ENCODE results near the gene EHF. TPM values are rescaled to one million over a fixed set of nuclear protein-coding genes. Genes with fewer than 3 reads are reported as not detected.

EHF gene
- total and polyA plus RNA-seq, 12 donors: 0.11 to 6.8 (median 0.76) TPM

DNA sequence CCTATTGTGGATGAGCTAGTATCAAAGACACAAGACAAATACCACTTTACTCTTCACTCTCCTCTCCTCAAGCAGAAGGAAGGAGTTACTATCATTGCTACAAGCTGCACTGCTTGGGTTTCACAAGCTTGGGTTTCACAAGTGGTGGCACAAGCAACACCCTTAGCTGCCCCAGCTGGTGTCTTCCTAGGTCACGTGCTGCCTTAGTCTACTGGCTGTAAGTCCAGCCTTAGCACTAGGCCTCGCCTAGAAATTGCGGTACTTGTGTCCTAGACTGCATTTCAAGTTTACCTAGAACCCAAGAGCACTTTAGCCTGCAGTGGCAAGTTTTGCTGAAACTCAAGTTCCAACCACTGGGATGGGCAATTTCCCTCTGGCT lies 86.6 kb downstream of the EHF start:
- DNase-seq: no peak
- no peak for TF ChIP-seq POLR2A (IDR thresholded peaks at IDR 0.05)
- TF ChIP-seq, protein P1, sequence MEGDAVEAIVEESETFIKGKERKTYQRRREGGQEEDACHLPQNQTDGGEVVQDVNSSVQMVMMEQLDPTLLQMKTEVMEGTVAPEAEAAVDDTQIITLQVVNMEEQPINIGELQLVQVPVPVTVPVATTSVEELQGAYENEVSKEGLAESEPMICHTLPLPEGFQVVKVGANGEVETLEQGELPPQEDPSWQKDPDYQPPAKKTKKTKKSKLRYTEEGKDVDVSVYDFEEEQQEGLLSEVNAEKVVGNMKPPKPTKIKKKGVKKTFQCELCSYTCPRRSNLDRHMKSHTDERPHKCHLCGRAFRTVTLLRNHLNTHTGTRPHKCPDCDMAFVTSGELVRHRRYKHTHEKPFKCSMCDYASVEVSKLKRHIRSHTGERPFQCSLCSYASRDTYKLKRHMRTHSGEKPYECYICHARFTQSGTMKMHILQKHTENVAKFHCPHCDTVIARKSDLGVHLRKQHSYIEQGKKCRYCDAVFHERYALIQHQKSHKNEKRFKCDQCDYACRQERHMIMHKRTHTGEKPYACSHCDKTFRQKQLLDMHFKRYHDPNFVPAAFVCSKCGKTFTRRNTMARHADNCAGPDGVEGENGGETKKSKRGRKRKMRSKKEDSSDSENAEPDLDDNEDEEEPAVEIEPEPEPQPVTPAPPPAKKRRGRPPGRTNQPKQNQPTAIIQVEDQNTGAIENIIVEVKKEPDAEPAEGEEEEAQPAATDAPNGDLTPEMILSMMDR (IDR thresholded peaks at IDR 0.05): no peak
- WGBS, 4 donors: 42 to 92% (median 66%) methylated on average over 3 of the region's 3 CpGs
- no peaks in the 10 kb centered on the region for H3K36me3 ChIP-seq (replicated peaks in 1 of 2)
- intact Hi-C loops (cut with DNase I): no loop called here
- H3K9me3 ChIP-seq (replicated peaks in 1 of 3): peaks cover 0 to 3% (median 0%) of the 10 kb centered on the region in 3 donors
- H3K27me3 ChIP-seq: no peaks in the 10 kb centered on the region
- no peaks in the 10 kb centered on the region for H3K4me1 ChIP-seq (replicated peaks in 1 of 2)
- H3K4me3 ChIP-seq: no peak overlapping the region
- no peak overlapping the region for H3K27ac ChIP-seq

Other genes with a start within 250 kb of the EHF start
- gene CAT, start 182.2 kb upstream of the EHF start, total RNA-seq: 100 to 1,000 TPM; 131 to 288 (median 223) TPM
- 100 to 1,000 TPM in 1 of 3 donors, 10 to 100 TPM in 2; 45.8 to 302 (median 55.2) TPM for gene CAT, start 182.2 kb upstream of the EHF start, polyA plus RNA-seq
- gene ELF5, start 107.3 kb upstream of the EHF start, total RNA-seq: not detected
- gene ELF5, start 107.3 kb upstream of the EHF start, polyA plus RNA-seq: under 1 TPM in 1 of 3 donors, not detected in 2; 0.03 TPM